H1 (cell line): Measurements from ENCODE around the gene APBA2. TPM values are rescaled to one million over a fixed set of nuclear protein-coding genes. Genes with fewer than 3 reads are reported as not detected.
A peak's percentile ranks its signal among the peaks of the same experiment; 100 is the strongest.

Experiments used
- CTBP2 ChIP-seq: IDR thresholded peaks from 2 replicates; pipeline ENCODE4 v1.7.0; 2011; ENCODE audit warnings: borderline replicate concordance, mild to moderate bottlenecking, moderate library complexity, mixed read lengths, low read length; ENCODE audit not compliant: insufficient read depth, insufficient read length
- RNF2 ChIP-seq: fragments of 200-900, 300-1000 bp; sonication (generic); IDR thresholded peaks from 2 replicates; pipeline ENCODE4 v1.7.1; 2016; ENCODE audit warnings: borderline replicate concordance, low read depth, mild to moderate bottlenecking, antibody characterized with exemption, low read length; ENCODE audit not compliant: poor library complexity, severe bottlenecking; ENCODE audit errors: missing control alignments
- polyA plus RNA-seq, 7 experiments: library from polyadenylated mRNA; depleted of rRNA in 3 of 7; stranded (reverse) in 5 of 7; unstranded in 2 of 7; fragments of >200 nt in 5 of 7; fragments of 200-250 nt in 2 of 7; gene quantifications; 1 replicate in 5 of 7; 2 replicates in 1 of 7; 4 replicates in 1 of 7; pipeline versions ENCODE4 v1.2.1 to v1.2.3, GENCODE V29; 2011 to 2013; ENCODE audit warnings: missing spikeins in 2 of 7, mixed read lengths in 2 of 7
- total RNA-seq: library from RNA; stranded (reverse); fragmentation: NEBNext Ultra II Directional; extraction: Animal tissue kit (Norgen Biotek cat#: 25700); gene quantifications from 2 replicates; pipeline ENCODE4 v1.2.1, GENCODE V29; 2021

APBA2 gene
- total and polyA plus RNA-seq, 2 of the 8 experiments (the other 6 are each of a cell fraction or from before 2014, with no cell fraction given): 15.5 to 19.0 TPM

DNA sequence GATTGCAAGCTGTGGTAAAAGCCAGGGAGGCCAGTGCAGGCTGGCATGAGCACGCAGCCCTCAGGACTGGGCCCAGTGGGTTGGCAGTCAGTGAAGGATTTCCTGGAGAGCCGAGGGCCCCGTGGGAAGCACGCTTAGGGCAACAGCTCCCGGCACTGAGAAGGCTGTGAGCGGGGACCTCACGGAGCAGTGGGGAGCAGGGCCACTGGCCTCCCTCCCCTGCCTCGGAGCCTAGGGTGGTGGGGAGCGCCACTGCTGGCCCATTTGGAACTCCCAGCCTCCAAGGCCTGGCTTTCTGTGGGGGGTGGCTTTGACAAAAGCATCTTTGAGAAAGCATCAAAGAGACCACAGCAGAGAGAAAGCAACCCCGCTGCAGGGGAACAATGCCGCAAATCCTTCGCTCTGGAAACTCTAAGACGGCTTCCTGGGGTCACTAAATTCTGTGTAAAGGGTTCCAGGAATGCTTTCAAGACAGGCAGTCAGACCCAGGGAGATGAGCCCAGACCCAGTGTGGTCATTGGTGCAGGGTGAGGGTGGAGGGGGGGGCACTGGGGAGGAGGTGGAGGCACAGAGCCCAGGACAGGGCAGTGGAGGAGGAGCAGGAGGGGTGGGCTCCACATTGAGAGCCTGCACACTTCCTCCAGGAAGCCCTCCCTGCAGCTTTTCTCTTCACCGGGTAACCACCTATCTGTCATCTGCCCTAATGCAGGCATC, 9.5 kb upstream of the APBA2 start (continued):
- TF ChIP-seq CTBP2: peak; percentile 76
- TF ChIP-seq RNF2: no peak
